Stimulated activated CD8-positive, alpha-beta memory T cell treated with anti-CD3 and anti-CD28 coated beads, Interleukin-15, amount 100 ng/mL, for 24 hours (primary cell): ENCODE data around the gene OR4X2.
"Not testable (repeated sequence)": the region's sequence is repeated elsewhere in the genome, so short reads cannot be mapped to it uniquely, and the experiment has no call there.

ENCODE experiments used
- DNase-seq: peaks from one replicate; pipeline ENCODE4 v3.0.0-alpha.2; 2020; ENCODE audit warnings: low read depth

OR4X2 gene

GRCh38 chr11:48244804-48245203, at the start of gene OR4X2:
TSS of gene OR4X2 (plus strand) at chr11:48245104. CDS start at chr11:48245104, 0 bp downstream.
- no peak for DNase-seq

GRCh38 chr11:48207881-48208280, 37.0 kb upstream of the OR4X2 start:
- no peak for DNase-seq

GRCh38 chr11:48210052-48210451, 34.9 kb upstream of the OR4X2 start:
- DNase-seq: no peak

- no peak for DNase-seq
Observed at GRCh38 chr11:48216510-48216909, 28.4 kb upstream of the OR4X2 start, which contains the start of gene OR4B1. TSS of gene OR4B1 (plus strand) at chr11:48216810. CDS start at chr11:48216810, 0 bp downstream.

GRCh38 chr11:48228761-48229160, 16.1 kb upstream of the OR4X2 start:
- no peak for DNase-seq

GRCh38 chr11:48230057-48230456, 14.8 kb upstream of the OR4X2 start:
- not testable (repeated sequence) for DNase-seq

- DNase-seq: no peak
Observed at GRCh38 chr11:48237727-48238126, 7.2 kb upstream of the OR4X2 start.

GRCh38 chr11:48242501-48242900, 2.4 kb upstream of the OR4X2 start:
- no peak for DNase-seq

- DNase-seq: no peak
Observed at GRCh38 chr11:48248902-48249301, 4.0 kb downstream of the OR4X2 start.

- no peak for DNase-seq
Observed at GRCh38 chr11:48261600-48261999, 16.7 kb downstream of the OR4X2 start.

GRCh38 chr11:48263423-48263911, 18.6 kb downstream of the OR4X2 start, which contains the start of gene OR4X1:
TSS of gene OR4X1 (plus strand) at chr11:48263861. CDS start at chr11:48263861, 0 bp downstream.
- DNase-seq: no peak

GRCh38 chr11:48270621-48271020, 25.7 kb downstream of the OR4X2 start:
- DNase-seq: no peak

- DNase-seq: no peak
Observed at GRCh38 chr11:48272606-48273005, 27.7 kb downstream of the OR4X2 start.
